ENCODE data around the gene TBX19. TPM values are rescaled to one million over a fixed set of nuclear protein-coding genes. Genes with fewer than 3 reads are reported as not detected.

The TBX19 gene
- total RNA-seq, 1 donor from 2014 or later, result 2.0 TPM

DNA sequence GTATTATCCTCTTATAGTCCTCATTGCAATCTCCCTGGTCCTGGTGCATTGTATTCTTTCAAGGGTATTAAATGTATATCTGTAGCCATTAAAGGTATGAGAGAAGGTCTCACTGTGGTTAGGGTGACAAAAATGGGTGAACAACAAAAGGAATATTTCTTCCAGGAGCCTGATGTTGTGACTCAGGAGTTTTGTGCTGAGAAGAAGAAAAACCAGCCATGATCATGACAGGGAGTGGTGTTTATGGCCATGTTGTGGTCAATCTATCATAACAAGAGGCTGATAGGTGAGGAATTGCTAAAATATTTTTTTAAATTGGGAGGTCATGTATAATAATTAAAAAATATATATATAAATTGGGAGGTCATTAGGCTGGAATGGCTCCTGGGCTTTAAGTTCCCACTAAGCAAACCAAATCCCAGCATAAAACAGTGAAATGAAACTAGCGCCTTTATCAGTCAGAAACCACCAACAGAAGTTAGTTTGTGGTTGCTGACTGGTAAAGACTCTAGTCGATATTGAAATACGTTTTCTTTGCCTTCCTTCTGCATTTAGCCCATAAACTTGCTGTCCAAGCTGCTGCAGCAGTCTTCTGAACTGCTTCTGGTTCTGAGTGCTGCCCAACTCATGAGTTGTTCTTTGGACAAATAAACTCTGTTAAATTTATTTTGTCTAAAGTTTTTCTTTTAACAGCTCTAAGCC, 60.3 kb downstream of the TBX19 start:
- TF ChIP-seq, protein P1, sequence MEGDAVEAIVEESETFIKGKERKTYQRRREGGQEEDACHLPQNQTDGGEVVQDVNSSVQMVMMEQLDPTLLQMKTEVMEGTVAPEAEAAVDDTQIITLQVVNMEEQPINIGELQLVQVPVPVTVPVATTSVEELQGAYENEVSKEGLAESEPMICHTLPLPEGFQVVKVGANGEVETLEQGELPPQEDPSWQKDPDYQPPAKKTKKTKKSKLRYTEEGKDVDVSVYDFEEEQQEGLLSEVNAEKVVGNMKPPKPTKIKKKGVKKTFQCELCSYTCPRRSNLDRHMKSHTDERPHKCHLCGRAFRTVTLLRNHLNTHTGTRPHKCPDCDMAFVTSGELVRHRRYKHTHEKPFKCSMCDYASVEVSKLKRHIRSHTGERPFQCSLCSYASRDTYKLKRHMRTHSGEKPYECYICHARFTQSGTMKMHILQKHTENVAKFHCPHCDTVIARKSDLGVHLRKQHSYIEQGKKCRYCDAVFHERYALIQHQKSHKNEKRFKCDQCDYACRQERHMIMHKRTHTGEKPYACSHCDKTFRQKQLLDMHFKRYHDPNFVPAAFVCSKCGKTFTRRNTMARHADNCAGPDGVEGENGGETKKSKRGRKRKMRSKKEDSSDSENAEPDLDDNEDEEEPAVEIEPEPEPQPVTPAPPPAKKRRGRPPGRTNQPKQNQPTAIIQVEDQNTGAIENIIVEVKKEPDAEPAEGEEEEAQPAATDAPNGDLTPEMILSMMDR (IDR thresholded peaks at IDR 0.05; ENCODE audit: unreplicated experiment), result no peak

DNA sequence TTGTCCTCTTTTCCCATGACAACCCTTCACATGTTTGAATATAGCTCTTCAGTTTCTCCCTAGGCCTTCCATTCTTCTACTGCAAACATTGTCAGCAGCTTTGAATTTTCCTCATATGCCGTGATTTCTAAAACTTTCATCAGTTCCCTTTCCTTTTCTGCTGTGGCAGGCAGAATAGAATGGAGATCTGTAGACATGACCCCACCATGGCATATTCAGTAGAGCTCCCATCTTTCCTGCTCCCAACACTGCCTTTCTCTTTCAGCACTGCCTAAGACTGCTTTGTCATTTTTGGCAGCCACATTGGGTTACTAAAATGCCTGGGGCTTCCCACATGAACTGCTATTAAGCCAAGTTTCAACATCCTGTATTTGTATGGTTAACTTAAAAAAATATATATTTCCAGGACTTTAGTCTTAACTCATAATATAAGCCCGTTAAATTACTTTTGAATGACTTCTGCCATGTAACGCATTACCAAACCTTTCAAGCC, 60.9 kb downstream of the TBX19 start:
- Mint-ChIP-seq H3K4me1 (ENCODE audit: low read depth) (no peaks in the 10 kb centered on the region), H3K9me3 (ENCODE audit: low read depth) (no peaks in the 10 kb centered on the region), H3K4me3 (ENCODE audit: low read depth) (no peak overlapping the region), H3K36me3 (ENCODE audit: insufficient read depth) (no peaks in the 10 kb centered on the region), H3K27ac (no peak overlapping the region), H3K27me3 (peaks cover 18% of the 10 kb centered on the region)
- DNase-seq (ENCODE audit: low spot score, unreplicated experiment), result no peak
- TF ChIP-seq, protein P1 (IDR thresholded peaks at IDR 0.05; ENCODE audit: unreplicated experiment), result no peak

More for the DNA sequence above, 60.3 kb downstream of the TBX19 start:
- DNase-seq (ENCODE audit: low spot score, unreplicated experiment), result no peak
- Mint-ChIP-seq H3K9me3 (ENCODE audit: low read depth) (no peaks in the 10 kb centered on the region), H3K27me3 (peaks cover 18% of the 10 kb centered on the region), H3K4me3 (ENCODE audit: low read depth) (no peak overlapping the region), H3K36me3 (ENCODE audit: insufficient read depth) (no peaks in the 10 kb centered on the region), H3K27ac (no peak overlapping the region), H3K4me1 (ENCODE audit: low read depth) (no peaks in the 10 kb centered on the region)

DNA sequence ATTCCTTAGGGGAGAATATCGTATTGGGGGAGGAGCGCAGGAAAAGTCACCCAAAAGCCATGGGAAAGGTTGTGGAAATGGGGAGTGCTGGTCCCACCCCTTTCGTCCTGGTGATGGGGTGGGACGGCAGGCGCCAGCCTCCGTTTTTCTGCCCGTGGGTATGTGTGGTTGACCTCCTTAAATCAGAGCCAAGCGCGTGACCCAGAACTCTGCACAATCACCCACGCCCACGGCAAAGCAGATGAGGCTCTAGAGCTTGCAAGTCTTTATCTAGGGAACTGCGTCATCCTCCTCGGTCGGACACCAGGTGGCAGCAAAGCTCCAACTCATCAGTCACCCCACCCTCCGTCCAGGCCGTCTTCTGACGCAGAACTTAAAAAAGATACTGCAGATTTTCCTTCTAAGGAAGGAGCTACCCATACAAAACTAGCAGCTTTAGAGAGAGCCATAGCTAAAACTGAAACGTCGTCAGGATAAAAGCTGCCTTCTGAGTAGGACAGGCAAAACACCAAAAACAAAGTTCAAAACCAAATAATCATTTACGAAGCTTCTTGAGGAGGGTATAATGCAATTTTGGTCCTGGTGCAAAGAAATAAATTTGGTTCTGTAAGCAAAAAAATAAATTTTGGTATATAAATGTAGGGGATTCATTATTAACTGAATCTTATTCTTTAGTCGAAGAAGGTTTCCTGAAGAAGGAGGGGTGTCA, 62.0 kb downstream of the TBX19 start:
- DNase-seq (ENCODE audit: low spot score, unreplicated experiment), result peak; percentile 58
- Mint-ChIP-seq H3K4me3 (ENCODE audit: low read depth) (no peak overlapping the region), H3K9me3 (ENCODE audit: low read depth) (peaks cover 3% of the 10 kb centered on the region), H3K36me3 (ENCODE audit: insufficient read depth) (no peaks in the 10 kb centered on the region), H3K27ac (no peak overlapping the region), H3K4me1 (ENCODE audit: low read depth) (no peaks in the 10 kb centered on the region), H3K27me3 (peaks cover 18% of the 10 kb centered on the region)
- TF ChIP-seq, protein P1 (IDR thresholded peaks at IDR 0.05; ENCODE audit: unreplicated experiment), result peak; percentile 78

DNA sequence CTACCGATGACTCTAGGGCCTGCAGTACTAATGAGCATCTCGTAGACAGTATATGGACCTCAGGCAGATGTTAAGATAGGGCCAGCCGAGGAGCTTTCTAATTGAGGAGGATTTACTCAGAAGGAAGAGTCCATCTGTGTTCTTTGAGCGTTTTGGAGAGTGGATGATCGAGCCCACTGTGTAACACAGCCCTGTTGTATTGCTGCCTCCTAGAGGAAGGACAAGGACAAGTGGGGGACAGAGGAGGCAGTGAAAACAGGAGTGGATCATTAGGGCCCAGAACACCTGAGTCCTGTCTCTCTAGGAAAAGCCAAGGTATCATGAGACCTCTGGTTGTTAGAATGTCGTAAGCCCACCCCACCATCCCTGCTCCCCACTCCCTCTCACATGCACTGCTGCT, 62.9 kb downstream of the TBX19 start:
- Mint-ChIP-seq H3K4me1 (ENCODE audit: low read depth) (no peaks in the 10 kb centered on the region), H3K9me3 (ENCODE audit: low read depth) (peaks cover 10% of the 10 kb centered on the region), H3K27ac (no peak overlapping the region), H3K27me3 (peaks cover 18% of the 10 kb centered on the region), H3K36me3 (ENCODE audit: insufficient read depth) (no peaks in the 10 kb centered on the region), H3K4me3 (ENCODE audit: low read depth) (no peak overlapping the region)
- no peak for DNase-seq (ENCODE audit: low spot score, unreplicated experiment)
- TF ChIP-seq, protein P1 (IDR thresholded peaks at IDR 0.05; ENCODE audit: unreplicated experiment), result peak; percentile 3

DNA sequence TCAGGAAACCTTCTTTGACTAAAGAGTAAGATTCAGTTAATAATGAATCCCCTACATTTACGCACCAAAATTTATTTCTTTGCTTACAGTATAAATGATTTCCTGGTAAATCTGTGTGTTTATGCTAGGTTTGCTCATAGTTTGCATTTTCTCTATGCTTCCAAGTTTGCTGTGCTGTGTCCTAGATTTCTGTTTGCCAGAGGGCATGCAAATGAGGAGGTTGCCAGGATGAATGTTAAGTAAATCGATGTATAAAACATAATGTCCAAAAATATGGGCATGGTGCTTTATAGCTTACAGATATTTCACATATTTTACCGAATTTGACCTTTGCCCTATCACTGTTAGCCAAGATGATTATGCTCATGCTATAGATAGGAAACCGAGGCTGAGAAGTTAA, 63.8 kb downstream of the TBX19 start:
- Mint-ChIP-seq H3K27ac (no peak overlapping the region), H3K36me3 (ENCODE audit: insufficient read depth) (no peaks in the 10 kb centered on the region), H3K9me3 (ENCODE audit: low read depth) (peaks cover 10% of the 10 kb centered on the region), H3K4me1 (ENCODE audit: low read depth) (no peaks in the 10 kb centered on the region), H3K4me3 (ENCODE audit: low read depth) (no peak overlapping the region), H3K27me3 (peaks cover 18% of the 10 kb centered on the region)
- TF ChIP-seq, protein P1 (IDR thresholded peaks at IDR 0.05; ENCODE audit: unreplicated experiment), result no peak
- DNase-seq (ENCODE audit: low spot score, unreplicated experiment), result no peak

Measured in progenitor cell of endocrine pancreas (in vitro differentiated cells).